Stimulated activated CD4-positive, alpha-beta T cell treated with anti-CD3 and anti-CD28 coated beads, Interleukin-12 subunit alpha, Interleukin-12 subunit beta, amount 100 ng/mL, for 48 hours (primary cell): ENCODE results near the gene STPG4.
A peak's percentile ranks its signal among the peaks of the same experiment; 100 is the strongest.

Source experiments
- DNase-seq, 3 donors: peaks; one replicate each; pipeline ENCODE4 v3.0.0-alpha.2; 2020; ENCODE audit warnings: low read depth in 2 of 3, low spot score in 1 of 3

Gene STPG4

GRCh38 chr2:47056868-47057686, 98.0 kb downstream of the STPG4 start:
- no peak for DNase-seq

- DNase-seq = no peak
Measured at GRCh38 chr2:47056374-47056773, 98.7 kb downstream of the STPG4 start.

GRCh38 chr2:47054868-47055267, 100.2 kb downstream of the STPG4 start:
- no peak for DNase-seq

GRCh38 chr2:47054036-47054555, 101.0 kb downstream of the STPG4 start:
- no peak for DNase-seq

- DNase-seq = no peak
Measured at GRCh38 chr2:47052847-47053246, 102.3 kb downstream of the STPG4 start.

- no peak for DNase-seq
Measured at GRCh38 chr2:47051562-47051961, 103.5 kb downstream of the STPG4 start.

- DNase-seq = no peak
Measured at GRCh38 chr2:47050762-47051161, 104.3 kb downstream of the STPG4 start.

GRCh38 chr2:47050021-47050760, 104.9 kb downstream of the STPG4 start:
- DNase-seq = no peak

- DNase-seq = no peak
Measured at GRCh38 chr2:47049502-47049901, 105.6 kb downstream of the STPG4 start.

- DNase-seq = no peak
Measured at GRCh38 chr2:47048801-47049480, 106.2 kb downstream of the STPG4 start.

- no peak for DNase-seq
Measured at GRCh38 chr2:47046271-47046670, 108.8 kb downstream of the STPG4 start.

- no peak for DNase-seq
Measured at GRCh38 chr2:47043891-47044239, 111.2 kb downstream of the STPG4 start.

GRCh38 chr2:47043142-47043890, 111.8 kb downstream of the STPG4 start:
- DNase-seq = no peak

- no peak for DNase-seq
Measured at GRCh38 chr2:47041891-47042684, 113.0 kb downstream of the STPG4 start.

GRCh38 chr2:47041063-47041462, 114.0 kb downstream of the STPG4 start:
- DNase-seq = no peak

GRCh38 chr2:47040651-47041050, 114.5 kb downstream of the STPG4 start:
- DNase-seq = no peak

GRCh38 chr2:47039913-47040562, 115.1 kb downstream of the STPG4 start:
- no peak for DNase-seq

GRCh38 chr2:47039489-47039870, 115.6 kb downstream of the STPG4 start:
- no peak for DNase-seq

- peak in 2 of 3 donors; percentile 5 to 6 for DNase-seq
Measured at GRCh38 chr2:47038656-47039488, 116.2 kb downstream of the STPG4 start.
